Measurements from ENCODE around the gene ANKRD52.

The ANKRD52 gene

DNA sequence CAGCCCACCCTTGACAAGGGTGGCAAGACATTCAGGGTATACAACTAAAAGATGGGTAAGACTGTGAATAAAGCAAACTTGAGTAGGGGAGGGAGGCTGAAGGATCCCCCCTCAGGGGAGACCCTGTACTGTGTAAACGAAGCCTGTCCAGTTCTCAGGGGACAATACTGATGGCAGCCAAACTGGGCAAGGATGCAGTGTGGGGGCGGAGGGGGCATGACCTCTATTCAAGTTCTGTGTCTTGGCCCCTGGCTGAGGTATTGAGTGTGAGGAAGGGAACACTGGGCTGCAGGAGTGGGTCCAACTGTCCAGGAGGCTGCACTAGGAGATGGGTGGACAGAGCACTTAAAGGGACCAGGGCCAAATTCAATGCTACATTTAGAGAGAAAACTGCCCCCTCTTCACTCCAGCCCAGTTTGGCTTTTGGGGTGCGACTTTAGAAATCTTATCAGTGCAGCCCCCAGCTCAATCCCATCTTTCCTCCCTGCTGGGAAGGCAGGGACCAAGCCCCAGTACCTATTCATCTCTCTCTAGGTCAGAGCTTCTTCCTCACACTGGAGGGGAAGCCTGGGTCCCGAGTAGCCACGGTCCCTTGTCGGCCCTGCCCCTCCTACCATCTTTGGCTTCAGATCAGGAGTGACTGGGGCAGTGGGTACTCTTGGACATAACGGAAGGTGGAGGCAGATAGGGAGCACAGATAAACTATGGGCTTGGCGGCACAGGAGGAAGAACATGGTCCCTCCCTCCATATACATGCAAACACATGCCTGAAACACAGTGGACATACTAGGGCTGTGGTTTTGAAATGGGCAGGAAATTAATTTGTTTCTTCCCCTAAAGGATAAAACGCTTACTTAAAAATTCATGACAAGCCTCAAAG lies 16.5 kb downstream of the ANKRD52 start:
- no peak for DNase-seq (ENCODE audit: low spot score)

DNA sequence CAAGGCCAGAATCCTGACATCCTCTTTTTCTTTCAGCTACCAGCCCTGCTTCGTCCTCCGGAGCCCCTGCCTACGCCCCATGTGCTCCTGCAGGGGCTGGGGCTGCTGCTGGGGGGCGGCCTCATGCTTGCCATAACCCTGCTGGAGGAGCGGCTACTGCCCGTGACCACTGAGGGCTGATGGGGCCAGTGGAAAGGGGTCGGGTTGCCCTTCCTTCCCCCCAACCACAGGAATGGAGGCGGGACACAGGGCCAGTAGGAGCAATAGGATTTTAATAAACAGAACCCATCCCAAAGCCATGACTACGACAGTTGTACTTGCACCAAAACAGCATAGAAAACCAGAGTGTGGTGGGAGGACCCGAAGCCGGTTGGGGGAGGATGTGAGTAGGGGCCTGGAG lies 20.6 kb downstream of the ANKRD52 start:
- DNase-seq (ENCODE audit: low spot score), result no peak

DNA sequence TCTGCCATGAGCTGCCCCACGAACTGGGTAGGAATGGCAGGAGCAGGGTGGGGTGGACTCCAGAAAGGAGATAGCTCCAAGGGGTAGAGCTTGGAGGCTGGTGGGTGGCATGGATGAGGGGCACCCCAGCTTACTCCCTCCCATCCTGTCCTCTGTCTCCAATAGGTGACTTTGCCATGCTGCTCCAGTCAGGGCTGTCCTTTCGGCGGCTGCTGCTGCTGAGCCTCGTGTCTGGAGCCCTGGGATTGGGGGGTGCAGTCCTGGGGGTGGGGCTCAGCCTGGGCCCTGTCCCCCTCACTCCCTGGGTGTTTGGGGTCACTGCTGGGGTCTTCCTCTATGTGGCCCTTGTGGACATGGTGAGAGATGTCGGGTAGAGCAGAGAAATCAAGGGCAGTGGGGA lies 21.2 kb downstream of the ANKRD52 start:
- DNase-seq (ENCODE audit: low spot score), result no peak

DNA sequence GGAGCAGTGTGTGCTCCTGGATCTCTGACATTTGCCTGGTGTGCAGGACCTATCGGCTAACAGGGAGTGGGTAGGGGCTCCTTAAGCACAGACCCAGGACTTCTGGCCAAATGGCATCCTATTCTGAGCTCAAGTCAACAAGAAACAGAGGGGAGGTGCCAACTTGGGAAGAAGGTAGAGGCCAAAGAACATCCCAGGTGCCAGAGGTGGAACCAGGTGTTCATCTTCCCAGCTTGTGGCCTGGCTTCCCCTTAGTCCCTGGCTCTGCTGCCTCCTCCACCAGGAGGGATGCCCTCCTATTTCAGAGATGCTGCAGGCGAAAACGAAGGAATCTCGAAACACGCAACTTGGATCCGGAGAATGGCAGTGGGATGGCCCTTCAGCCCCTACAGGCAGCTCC lies 22.1 kb downstream of the ANKRD52 start:
- DNase-seq (ENCODE audit: low spot score), result no peak

DNA sequence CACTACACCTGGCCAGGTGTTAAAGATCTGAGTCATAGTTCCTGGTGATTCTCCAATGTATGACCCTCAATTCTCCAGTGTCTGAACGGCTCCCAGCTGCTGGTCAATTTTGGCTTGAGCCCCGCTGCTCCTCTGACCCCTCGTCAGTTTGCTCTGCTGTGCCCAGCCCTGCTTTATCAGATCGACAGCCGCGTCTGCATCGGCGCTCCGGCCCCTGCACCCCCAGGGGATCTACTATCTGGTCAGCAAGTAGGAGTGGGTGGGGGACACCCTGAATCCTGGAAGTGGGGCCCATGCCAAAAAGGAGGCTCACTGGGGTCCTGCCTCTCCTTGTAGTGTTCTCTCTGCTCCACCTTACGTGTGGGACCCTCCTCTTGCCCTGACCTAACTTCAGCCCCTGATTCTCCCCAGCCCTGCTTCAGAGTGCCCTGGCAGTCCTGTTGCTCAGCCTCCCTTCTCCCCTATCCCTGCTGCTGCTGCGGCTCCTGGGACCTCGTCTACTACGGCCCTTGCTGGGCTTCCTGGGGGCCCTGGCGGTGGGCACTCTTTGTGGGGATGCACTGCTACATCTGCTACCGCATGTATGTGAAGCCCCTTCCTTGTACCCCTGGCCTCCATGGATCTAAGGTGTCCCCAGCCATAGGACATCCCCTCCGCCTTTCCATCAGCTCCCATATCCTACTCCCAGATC lies 23.3 kb downstream of the ANKRD52 start:
- no peak for DNase-seq (ENCODE audit: low spot score)

DNA sequence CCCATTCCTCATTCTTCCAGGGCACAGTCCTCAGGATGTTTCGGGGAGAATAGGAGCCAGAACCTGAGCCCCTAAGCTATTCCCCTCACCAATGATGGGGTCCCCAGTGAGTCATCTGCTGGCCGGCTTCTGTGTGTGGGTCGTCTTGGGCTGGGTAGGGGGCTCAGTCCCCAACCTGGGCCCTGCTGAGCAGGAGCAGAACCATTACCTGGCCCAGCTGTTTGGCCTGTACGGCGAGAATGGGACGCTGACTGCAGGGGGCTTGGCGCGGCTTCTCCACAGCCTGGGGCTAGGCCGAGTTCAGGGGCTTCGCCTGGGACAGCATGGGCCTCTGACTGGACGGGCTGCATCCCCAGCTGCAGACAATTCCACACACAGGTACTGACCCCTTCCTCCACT lies 27.0 kb downstream of the ANKRD52 start:
- no peak for DNase-seq (ENCODE audit: low spot score)

DNA sequence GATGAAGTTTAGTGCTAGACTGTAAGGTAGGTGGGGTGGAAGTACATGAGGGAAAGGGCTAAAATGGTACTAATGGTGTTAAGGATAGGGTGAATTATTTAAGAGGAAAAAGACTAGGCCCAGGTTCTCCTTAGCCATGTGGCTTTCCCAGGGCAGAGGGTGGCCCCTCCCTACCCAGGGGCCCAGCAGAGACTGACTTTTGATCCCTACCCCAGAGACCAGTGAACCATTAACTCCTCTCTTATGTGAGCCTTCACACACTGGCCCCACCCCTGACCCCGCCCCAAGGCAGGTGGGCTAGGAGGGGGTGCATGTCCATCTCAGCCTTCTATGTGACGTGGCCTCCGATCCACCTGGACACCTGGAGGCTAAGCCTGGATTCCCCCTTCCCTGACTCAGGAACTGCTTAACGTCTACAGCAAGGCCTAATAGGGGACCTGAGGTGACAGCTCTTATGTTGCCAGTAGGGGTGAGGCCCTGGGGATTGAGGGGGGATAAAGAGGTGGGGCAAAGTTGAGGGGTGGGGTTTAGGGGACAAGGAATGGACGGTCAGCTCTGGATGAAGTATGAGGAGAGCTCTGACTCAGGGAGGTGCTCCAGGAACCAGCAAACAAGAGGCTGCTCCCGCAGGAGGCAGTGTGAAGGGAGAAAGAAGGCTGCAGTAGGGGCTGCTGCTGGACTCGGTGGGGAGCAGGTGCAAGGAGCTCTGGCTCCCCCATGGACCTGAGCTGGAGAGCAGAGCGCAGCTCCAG lies 27.6 kb downstream of the ANKRD52 start:
- no peak for DNase-seq (ENCODE audit: low spot score)

DNA sequence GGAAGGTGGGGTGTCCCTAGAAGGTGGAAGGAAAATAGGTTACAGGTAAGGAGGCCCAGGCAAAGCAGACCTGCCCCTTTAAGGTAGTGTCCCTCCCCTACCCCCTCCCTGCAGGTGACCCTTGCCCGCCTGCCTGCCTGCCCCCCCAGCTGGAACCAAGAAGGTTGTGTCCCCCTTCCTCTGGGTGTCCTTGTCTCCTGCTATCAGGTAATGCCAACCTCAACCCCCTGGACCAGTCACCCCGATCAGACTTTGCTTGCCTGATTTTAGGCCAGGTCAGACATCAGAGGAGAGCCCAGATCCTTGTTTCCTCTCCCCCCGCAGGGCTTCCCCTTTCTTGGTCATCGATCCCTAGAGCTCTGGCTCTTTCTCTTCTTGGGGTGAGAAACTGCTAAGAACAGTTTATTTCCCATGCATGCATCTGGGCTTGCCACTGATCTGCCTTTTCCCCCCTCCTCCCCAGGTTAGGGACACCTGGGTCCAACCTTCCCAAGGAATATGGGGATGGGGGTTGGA lies 28.2 kb downstream of the ANKRD52 start, which contains the start of gene SLC39A5:
SLC39A5 (plus strand) TSS at position 136 of the 516 bp plus-strand sequence. CDS start 1,224 bp downstream, outside the sequence.
- no peak for DNase-seq (ENCODE audit: low spot score)

DNA sequence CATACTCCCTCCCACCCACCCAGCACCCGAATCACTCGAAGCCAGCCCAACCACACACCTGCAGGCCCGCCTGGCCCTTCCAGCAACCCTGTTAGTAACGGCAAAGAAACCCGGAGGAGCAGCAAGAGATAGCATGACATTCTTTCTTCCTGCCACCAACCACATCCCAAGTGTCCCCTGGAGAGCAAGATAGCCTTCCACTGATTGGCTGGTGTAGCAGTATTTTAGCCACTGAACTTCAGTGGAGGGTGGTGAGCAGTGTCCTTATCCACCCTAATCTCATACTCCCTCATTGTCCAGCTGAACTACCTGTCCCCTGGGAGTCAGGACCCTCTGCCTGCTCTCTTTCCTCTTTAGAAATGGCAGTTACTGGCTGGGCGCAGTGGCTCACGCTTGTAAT lies 29.1 kb downstream of the ANKRD52 start:
- DNase-seq (ENCODE audit: low spot score), result no peak

DNA sequence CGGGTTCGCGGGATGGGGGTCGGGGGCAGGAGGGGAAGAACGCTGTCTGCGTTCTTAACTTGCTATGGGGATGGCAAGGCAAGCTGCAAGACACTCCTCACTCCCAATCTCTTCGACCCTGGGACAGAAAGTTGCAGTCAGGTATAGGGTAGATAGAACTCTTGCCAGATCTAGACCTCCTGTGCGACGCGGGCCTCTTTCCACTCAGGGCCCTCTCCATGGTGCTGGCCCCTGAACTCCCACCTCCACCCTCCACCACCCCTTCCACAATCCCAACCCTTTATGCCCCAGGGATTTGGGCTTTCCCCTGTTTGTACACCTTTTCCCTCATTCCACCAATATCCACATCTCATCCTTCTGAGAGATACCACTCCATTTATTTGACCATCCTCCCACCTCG lies 33.2 kb downstream of the ANKRD52 start:
- no peak for DNase-seq (ENCODE audit: low spot score)

DNA sequence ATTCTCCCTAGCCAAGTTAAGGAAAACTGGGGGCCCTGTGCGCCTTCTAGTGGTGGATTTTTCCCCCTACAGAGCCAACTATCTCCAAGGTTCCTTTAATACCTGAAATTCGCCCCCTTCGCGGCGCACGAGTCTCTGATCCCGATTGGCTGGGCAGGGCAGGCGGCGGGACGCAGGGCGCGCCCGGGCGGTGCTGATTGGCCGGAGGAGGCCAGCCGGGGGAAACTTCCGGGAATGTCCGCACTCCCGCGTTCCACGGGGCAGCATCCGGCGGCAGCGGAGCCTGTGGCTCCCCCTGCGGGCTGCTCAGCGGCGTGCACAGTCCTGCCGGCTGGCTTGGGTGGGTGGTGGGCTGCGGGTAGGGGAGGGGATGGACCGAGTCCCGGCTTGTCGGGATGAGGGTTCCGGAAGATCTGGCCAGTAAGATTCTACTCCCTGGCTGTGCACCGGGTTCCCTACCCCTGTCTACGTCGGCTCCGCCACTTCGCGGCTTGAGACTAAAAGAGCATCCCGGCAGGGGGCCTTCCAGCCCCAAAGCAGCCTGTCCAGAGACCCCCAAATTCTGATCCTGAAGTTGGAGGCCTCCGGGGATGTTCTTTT lies 34.0 kb downstream of the ANKRD52 start, which contains the start of gene NABP2:
NABP2 (plus strand) TSS at position 241 of the 600 bp plus-strand sequence. CDS start 515 bp downstream, outside the sequence.
- peak; percentile 96 for DNase-seq (ENCODE audit: low spot score)

DNA sequence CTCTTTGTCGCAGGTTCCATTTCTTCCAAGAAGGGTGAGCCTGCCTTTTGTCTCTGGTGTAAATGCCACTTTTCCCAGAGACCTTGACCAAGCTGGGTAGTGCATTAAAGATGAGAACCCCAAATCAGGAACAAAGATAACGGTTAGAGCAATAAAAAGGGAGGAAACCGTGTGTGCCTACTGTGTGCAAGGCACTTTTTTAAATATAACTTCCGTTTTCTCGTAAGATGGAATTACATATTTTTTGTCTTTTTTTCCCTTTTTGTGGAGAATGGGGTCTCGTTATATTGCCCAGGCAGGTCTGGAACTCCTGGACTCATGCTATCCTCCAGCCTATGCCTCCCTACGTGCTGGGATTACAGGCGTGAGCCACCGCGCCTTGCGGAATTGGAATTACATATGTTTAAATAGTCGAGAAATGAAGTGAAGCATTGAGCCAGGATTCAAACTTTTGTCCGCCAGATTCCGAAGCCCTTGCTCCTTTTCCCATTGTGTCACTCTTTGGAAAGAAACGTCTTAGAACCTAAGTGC lies 34.5 kb downstream of the ANKRD52 start:
- no peak for DNase-seq (ENCODE audit: low spot score)

DNA sequence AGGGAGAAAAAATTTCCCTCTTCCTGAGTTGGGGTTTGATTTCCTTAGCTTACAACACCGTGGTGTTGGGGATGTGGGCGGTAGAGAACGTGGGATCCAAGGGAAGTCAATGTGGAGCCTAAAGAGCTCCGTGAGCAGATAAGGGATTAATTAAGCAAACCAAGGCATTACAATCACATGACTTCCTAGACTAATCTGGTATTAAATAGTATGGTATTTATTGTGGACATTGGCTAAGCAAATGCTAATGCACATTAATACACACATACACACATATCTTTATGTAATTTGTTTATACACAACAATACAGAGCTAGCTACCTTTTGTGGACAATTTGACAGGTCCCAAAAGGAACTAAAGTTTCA lies 35.7 kb downstream of the ANKRD52 start:
- DNase-seq (ENCODE audit: low spot score), result no peak

DNA sequence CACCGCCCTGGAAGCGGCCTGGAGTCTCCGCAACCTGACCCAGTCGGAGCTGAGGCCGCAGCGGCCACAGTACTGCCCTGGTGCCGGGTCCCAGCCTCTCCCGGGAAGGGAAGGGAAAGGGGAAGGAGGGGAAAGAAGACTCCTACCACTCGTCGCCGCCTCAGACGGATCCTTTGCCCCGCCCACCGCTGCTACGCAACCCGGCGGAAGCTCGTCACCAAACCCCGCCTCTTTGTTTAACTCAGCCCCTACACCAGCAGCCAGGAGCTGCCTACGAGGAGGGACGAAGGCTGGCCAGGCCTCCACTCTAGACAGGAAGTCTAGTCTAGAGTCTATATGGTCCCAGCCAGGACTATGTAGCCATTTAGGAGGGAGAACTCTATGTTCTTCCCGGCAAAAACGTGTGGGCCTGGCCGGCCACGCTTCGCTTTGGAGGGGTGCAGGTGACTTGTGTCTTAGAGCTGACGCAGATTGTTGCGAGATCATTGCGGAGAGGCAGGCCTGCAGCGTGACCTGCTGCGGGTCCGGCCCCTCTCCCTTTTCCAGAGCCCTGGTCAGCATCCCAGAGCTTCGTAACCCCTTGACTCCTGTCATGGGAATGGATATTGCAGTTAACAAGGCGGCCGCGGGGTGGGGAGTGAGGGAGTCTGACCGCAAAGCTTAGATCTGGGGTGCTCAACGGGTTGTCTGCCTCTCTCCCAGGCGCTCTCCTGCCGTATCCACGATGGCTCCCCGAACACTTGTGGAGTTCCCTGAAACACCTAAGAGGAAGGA lies 36.2 kb downstream of the ANKRD52 start, which contains the start of gene RNF41:
RNF41 (minus strand) TSS at position 166 of the 774 bp plus-strand sequence. CDS start 7,875 bp downstream, outside the sequence.
- DNase-seq (ENCODE audit: low spot score), result peak; percentile 96

DNA sequence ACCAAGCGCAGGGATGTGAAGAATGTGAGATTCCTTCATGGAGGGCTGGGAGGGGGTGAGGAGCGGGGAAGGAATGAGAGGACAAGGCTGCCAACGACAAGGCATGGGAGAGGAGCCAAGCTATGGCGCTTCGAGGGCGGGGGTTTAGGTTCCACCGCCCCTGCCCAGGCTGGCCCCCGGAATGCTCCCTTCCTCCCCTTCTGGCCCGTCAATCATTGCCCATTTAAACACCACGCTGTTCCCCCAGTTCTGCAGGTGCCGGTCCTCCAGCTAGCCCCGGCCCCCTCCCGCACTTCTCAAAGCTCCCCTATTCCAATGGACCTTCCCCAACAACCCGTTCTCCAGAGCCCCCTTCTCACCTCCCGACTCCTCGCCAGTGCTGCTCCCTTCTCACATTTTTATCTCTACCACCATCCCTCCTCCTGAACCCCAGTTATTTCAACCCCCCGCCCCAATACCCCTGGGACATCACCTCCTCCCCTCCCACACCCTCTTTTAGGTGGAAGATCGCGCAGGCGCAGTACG lies 36.9 kb downstream of the ANKRD52 start:
- no peak for DNase-seq (ENCODE audit: low spot score)

DNA sequence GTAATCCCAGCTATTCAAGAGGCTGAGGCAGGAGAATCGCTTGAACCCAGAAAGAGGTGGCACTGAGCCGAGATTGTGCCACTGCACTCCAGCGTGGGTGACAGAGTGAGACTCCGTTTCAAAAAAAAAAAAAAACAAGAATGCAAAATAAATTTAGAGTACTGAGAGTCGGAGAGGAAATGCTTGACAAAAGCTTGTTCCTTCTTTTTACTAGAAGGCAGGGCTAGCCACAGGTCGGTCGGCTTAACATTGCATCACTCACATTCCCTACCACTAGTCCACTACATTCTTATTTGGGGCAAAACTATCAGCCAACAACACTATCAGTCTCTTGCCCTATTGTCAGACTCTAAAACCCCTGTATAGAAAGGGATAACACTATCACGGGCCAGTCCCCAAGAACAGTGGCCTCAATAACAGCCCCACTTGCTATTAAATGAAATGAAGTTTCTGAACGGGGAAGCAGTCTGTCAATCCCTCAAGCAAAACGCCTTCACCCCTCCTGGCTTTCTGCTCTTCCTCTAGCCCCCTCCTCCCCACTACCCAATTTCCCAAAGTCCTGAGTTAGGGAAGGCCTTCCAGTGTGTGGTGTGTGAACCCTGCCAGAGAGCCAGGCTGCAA lies 37.5 kb downstream of the ANKRD52 start:
- DNase-seq (ENCODE audit: low spot score), result no peak

DNA sequence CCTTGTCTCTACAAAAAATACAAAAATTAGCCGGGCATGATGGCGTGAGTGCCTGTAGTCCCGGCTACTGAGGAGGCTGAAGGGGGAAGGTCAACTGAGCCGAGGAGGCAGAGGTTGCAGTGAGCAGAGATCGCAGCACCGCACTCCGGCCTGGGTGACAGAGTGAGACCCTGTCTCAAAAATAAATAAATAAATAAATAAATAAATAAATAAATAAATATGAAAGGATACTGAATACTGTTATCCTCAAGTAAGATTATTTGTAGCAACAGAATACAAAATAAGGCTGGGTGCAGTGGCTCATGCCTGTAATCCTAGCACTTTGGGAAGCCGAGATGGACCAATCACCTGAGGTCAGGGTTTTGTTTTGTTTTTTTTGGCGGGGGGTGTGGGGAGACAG lies 38.3 kb downstream of the ANKRD52 start:
- DNase-seq (ENCODE audit: low spot score), result no peak

DNA sequence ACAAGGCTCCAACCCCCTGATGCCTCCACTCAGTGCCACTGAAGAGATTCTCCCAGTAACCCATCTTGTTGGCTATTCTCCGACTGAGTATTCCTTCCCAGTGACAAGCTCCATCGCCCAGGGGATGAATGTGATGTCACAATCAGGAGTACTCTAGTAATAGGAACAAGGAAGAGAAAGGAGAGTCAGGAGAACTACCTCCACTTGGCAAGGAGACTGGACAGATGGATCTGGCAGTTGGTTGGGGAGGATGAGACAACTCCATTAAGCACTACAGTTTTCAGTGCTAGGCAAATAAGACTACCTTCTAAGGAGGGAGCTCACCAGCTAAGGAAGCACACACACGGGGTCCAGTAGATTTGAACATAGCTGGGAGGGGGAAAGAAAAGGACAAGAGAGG lies 41.7 kb downstream of the ANKRD52 start:
- DNase-seq (ENCODE audit: low spot score), result no peak

DNA sequence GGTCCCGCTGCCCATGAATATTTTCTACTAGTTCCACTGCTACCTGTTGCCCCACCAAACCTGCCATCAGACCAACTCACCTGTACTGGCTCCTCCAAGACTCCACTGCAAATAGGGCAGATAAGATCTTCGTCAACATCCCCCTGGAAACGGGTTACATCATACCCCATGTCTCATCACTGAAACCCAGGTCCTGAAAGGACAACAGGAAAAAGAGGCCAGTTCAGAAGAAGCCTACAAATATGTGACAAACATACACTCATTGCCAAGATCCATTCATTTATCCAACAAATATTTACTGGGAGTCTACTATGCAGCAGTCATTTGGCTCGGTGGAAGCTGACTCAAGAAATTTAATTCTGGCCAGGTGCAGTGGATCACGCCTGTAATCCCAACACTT lies 44.3 kb downstream of the ANKRD52 start:
- no peak for DNase-seq (ENCODE audit: low spot score)

DNA sequence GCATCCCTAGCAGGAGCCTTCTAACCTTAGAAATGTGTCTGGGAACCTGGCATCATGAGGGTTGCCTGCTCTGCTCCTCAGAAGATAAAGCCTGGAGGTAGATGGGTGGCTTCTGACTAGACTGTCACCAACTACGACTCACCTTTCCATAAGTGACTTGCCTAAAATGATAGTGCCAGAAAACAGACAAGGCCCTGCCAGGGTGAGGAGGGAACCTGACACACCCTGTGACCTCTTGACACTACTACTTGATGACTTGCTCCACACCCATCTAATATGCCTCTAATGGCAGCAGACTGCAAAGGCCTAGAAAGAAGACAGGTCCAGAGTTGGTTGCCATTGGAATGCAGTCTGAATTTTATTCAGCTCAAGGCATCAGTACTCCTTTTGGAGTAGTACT lies 45.8 kb downstream of the ANKRD52 start:
- no peak for DNase-seq (ENCODE audit: low spot score)

All from kidney capillary endothelial cell (primary cell).